Measurements from ENCODE around the gene PPFIA2. TPM values are rescaled to one million over a fixed set of nuclear protein-coding genes. Genes with fewer than 3 reads are reported as not detected.
"Not testable (repeated sequence)": the region's sequence is repeated elsewhere in the genome, so short reads cannot be mapped to it uniquely, and the experiment has no call there.

PPFIA2 gene
- polyA plus RNA-seq, 3 donors from 2014 or later: not detected

- H3K27ac Mint-ChIP-seq: no peak overlapping the region
- peaks cover 0 to 1% (median 0%) of the 10 kb centered on the region in 3 donors for H3K27me3 Mint-ChIP-seq (ENCODE audit: low read depth in 3 of 3)
- no peaks in the 10 kb centered on the region for H3K4me1 Mint-ChIP-seq
- H3K36me3 Mint-ChIP-seq: no peaks in the 10 kb centered on the region
- no peak for DNase-seq
- no peak overlapping the region for H3K4me3 Mint-ChIP-seq
- H3K9me3 Mint-ChIP-seq: peaks cover 0 to 25% (median 8%) of the 10 kb centered on the region in 6 donors
These were observed 529.4 kb downstream of the PPFIA2 start for GRCh38 chr12:81229759-81230158.

- no peaks in the 10 kb centered on the region for H3K36me3 Mint-ChIP-seq
- DNase-seq: no peak
- H3K4me3 Mint-ChIP-seq: no peak overlapping the region
- no peak overlapping the region for H3K27ac Mint-ChIP-seq
- H3K9me3 Mint-ChIP-seq: peaks cover 1 to 31% (median 6%) of the 10 kb centered on the region in 6 donors
- no peaks in the 10 kb centered on the region for H3K4me1 Mint-ChIP-seq
- H3K27me3 Mint-ChIP-seq (ENCODE audit: low read depth in 3 of 3): peaks cover 0 to 1% (median 0%) of the 10 kb centered on the region in 3 donors
These were observed 534.5 kb downstream of the PPFIA2 start for GRCh38 chr12:81224626-81225025.

GRCh38 chr12:81222846-81223592 is 536.1 kb downstream of the PPFIA2 start:
- Mint-ChIP-seq H3K27ac (no peak overlapping the region), H3K9me3 (peaks cover 1 to 40% (median 5%) of the 10 kb centered on the region in 6 donors), H3K27me3 (ENCODE audit: low read depth in 3 of 3) (peaks cover 0 to 1% (median 0%) of the 10 kb centered on the region in 3 donors), H3K4me3 (no peak overlapping the region), H3K4me1 (no peaks in the 10 kb centered on the region), H3K36me3 (no peaks in the 10 kb centered on the region)
- no peak for DNase-seq

GRCh38 chr12:81221681-81222080 is 537.5 kb downstream of the PPFIA2 start:
- Mint-ChIP-seq H3K4me1 (no peaks in the 10 kb centered on the region), H3K27ac (no peak overlapping the region), H3K9me3 (peaks cover 0 to 29% (median 3%) of the 10 kb centered on the region in 6 donors), H3K27me3 (ENCODE audit: low read depth in 3 of 3) (peaks cover 0 to 1% (median 0%) of the 10 kb centered on the region in 3 donors), H3K4me3 (no peak overlapping the region), H3K36me3 (no peaks in the 10 kb centered on the region)
- no peak for DNase-seq

DNA sequence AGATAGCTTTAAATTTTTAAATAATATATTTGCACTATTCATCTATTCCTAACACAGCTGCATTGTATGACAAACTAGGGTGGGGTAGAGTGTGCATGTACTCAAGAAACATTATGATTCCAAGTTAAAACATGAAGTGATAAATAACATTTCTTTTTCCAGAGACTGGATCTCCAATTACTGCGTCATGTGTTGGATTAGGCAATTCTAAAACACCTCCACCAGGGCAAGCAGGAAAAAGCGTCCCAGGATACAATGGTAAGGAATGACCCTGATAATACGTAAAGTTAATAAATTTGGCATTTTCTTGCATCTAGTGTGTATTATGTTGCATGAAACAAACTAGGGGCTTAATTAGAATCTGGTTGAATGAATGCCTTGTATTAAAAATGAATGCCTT is 542.4 kb downstream of the PPFIA2 start:
- no peak for DNase-seq
- Mint-ChIP-seq H3K4me3 (no peak overlapping the region), H3K27me3 (ENCODE audit: low read depth in 3 of 3) (no peaks in the 10 kb centered on the region), H3K27ac (no peak overlapping the region), H3K36me3 (no peaks in the 10 kb centered on the region), H3K9me3 (peaks cover 1 to 33% (median 5%) of the 10 kb centered on the region in 6 donors), H3K4me1 (no peaks in the 10 kb centered on the region)

GRCh38 chr12:81212996-81213696 is 546.0 kb downstream of the PPFIA2 start:
- Mint-ChIP-seq H3K27ac (no peak overlapping the region), H3K4me1 (no peaks in the 10 kb centered on the region), H3K4me3 (no peak overlapping the region), H3K9me3 (peaks cover 1 to 29% (median 5%) of the 10 kb centered on the region in 6 donors), H3K27me3 (ENCODE audit: low read depth in 3 of 3) (peaks cover 0 to 1% (median 0%) of the 10 kb centered on the region in 3 donors), H3K36me3 (no peaks in the 10 kb centered on the region)
- no peak for DNase-seq

DNA sequence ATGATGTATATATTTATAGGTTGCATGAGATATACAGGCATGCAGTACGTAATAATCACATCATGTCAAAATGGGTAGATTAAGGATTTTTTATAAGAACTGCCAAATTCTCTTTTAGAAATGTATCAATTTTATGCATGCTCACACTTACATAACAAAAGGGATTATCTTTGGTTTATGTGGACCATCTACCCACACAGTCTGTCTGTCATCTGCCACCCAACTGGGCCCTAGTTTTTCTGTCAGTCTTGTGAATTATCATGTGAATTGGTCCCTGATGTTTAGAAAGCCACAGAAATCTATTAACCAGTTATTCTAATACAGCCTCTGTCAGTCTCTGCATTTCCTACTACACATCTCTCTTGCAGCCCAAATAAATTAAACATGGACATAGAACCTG is 547.8 kb downstream of the PPFIA2 start:
- Mint-ChIP-seq H3K36me3 (no peaks in the 10 kb centered on the region), H3K27ac (no peak overlapping the region), H3K4me1 (no peaks in the 10 kb centered on the region), H3K27me3 (ENCODE audit: low read depth in 3 of 3) (peaks cover 0 to 1% (median 0%) of the 10 kb centered on the region in 3 donors), H3K4me3 (no peak overlapping the region), H3K9me3 (peaks cover 1 to 33% (median 5%) of the 10 kb centered on the region in 6 donors)
- DNase-seq: no peak

DNA sequence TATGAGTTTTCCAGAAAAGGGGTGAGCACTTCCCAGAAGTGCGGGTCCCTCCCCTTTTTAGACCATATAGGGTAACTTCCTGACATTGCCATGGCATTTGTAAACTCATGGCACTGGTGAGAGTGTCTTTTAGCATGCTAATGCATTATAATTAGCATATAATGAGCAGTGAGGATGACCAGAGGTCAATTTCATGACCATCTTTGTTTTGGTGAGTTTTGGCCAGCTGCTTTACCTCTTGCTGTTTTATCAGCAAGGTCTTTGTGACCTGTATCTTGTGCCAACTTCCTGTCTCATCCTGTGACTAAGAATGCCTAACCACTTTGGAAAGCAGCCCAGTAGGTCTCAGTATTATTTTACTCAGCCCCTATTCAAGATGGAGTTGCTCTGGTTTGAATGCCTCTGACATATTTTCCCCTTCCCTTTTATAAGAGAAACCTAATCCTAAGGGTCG is 549.4 kb downstream of the PPFIA2 start:
- H3K4me3 Mint-ChIP-seq, H3K27ac Mint-ChIP-seq, H3K36me3 Mint-ChIP-seq: not testable (repeated sequence)

GRCh38 chr12:81209012-81209411 is 550.1 kb downstream of the PPFIA2 start:
- no peak overlapping the region for H3K27ac Mint-ChIP-seq
- peaks cover 0 to 1% (median 0%) of the 10 kb centered on the region in 3 donors for H3K27me3 Mint-ChIP-seq (ENCODE audit: low read depth in 3 of 3)
- peaks cover 1 to 29% (median 7%) of the 10 kb centered on the region in 6 donors for H3K9me3 Mint-ChIP-seq
- H3K4me3 Mint-ChIP-seq: no peak overlapping the region
- no peak for DNase-seq
- no peaks in the 10 kb centered on the region for H3K4me1 Mint-ChIP-seq
- H3K36me3 Mint-ChIP-seq: no peaks in the 10 kb centered on the region

More for the DNA sequence above, 549.4 kb downstream of the PPFIA2 start:
- not testable (repeated sequence) for H3K27me3 Mint-ChIP-seq (ENCODE audit: low read depth in 3 of 3); DNase-seq; H3K4me1 Mint-ChIP-seq
- H3K9me3 Mint-ChIP-seq: peaks cover 1 to 29% (median 6%) of the 10 kb centered on the region in 6 donors

DNA sequence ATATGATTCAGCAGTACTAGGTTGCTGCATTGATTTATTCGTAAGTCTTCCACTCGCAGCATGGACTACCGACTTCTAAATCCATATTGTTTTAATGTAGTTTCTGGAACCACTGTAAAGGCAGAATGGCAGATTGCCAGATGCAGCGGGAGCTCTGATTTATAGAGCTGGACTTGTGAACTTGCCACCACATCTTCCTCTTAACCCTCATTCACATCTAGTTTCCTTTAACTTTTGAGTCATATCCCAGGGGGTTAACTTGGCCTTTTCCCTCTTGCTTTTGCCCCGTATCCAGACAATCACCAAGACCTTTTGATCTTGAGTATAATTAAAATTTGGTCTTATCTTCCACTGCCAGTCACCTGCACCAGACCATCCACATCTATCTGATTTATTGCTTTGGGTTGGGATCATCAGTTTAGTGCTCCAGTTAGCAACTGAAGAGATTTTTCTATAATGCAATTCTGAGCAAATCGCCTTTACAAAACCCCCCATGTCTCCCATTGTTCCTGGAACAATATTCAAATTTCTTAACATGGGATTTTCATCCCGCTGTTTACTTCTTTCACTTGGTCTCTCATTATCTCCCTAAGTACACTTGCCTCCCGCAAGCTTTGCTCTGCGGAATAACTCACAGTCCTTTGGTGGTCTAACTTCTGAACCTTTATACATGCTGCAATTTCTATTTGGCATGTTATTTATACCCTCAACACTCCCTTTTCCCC is 550.8 kb downstream of the PPFIA2 start:
- H3K4me3 Mint-ChIP-seq: no peak overlapping the region
- H3K36me3 Mint-ChIP-seq: no peaks in the 10 kb centered on the region
- H3K27ac Mint-ChIP-seq: no peak overlapping the region

More for the DNA sequence above, 550.8 kb downstream of the PPFIA2 start:
- no peak for DNase-seq
- Mint-ChIP-seq H3K9me3 (peaks cover 0 to 29% (median 5%) of the 10 kb centered on the region in 6 donors), H3K4me1 (no peaks in the 10 kb centered on the region), H3K27me3 (ENCODE audit: low read depth in 3 of 3) (peaks cover 0 to 1% (median 0%) of the 10 kb centered on the region in 3 donors)
